Esophagus squamous epithelium (tissue), 4 donors: ENCODE data around the gene NCKAP5.

Source experiments
- POLR2A ChIP-seq, 4 donors: fragments of 450-650 bp; IDR thresholded peaks; one replicate each; pipeline ENCODE4 v1.6.1; 2017; ENCODE audit warnings: antibody characterized with exemption in 4 of 4, mild to moderate bottlenecking in 4 of 4, moderate library complexity in 3 of 4
- TF ChIP-seq, protein P1 (sequence below), 6 experiments: fragments of 450-650 bp in 4 of 6; fragments of 200-600 bp in 2 of 6; sonication (generic) in 2 of 6; IDR thresholded peaks; one replicate each; pipeline ENCODE4 v1.5.1; 2016 to 2019; ENCODE audit warnings: antibody characterized with exemption in 6 of 6, mild to moderate bottlenecking in 4 of 6, moderate library complexity in 4 of 6

DNA sequence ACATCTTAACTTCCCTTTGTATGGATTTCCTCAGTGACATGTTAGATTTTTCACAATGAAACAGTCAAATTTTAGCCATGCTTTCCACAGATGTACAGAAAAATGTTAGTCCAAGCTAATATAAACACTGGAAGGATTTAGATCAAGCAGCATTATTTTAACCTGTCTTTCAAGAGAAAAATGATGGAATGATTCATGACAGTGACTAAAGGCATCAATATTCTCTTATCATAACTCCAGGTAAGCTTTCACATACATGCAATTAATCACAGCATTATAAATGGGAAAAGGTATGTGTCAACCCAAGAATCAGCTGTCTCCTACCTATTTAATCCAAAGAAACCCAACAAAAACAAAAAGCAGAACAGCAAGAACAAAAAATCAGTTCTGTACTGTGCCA, 92.7 kb downstream of the NCKAP5 start:
- TF ChIP-seq, protein P1, sequence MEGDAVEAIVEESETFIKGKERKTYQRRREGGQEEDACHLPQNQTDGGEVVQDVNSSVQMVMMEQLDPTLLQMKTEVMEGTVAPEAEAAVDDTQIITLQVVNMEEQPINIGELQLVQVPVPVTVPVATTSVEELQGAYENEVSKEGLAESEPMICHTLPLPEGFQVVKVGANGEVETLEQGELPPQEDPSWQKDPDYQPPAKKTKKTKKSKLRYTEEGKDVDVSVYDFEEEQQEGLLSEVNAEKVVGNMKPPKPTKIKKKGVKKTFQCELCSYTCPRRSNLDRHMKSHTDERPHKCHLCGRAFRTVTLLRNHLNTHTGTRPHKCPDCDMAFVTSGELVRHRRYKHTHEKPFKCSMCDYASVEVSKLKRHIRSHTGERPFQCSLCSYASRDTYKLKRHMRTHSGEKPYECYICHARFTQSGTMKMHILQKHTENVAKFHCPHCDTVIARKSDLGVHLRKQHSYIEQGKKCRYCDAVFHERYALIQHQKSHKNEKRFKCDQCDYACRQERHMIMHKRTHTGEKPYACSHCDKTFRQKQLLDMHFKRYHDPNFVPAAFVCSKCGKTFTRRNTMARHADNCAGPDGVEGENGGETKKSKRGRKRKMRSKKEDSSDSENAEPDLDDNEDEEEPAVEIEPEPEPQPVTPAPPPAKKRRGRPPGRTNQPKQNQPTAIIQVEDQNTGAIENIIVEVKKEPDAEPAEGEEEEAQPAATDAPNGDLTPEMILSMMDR (IDR thresholded peaks at IDR 0.05), result no peak
- no peak for TF ChIP-seq POLR2A (IDR thresholded peaks at IDR 0.05)
